GM18520 (cell line): ENCODE measurements around the gene ABCB10.
"Not testable (repeated sequence)": the region's sequence is repeated elsewhere in the genome, so short reads cannot be mapped to it uniquely, and the experiment has no call there.

Experiments
- ATAC-seq: cut with Tn5 transposase; IDR thresholded peaks from one replicate; pipeline ENCODE4 v1.9.1; 2021; ENCODE audit not compliant: unreplicated experiment

Gene ABCB10

DNA sequence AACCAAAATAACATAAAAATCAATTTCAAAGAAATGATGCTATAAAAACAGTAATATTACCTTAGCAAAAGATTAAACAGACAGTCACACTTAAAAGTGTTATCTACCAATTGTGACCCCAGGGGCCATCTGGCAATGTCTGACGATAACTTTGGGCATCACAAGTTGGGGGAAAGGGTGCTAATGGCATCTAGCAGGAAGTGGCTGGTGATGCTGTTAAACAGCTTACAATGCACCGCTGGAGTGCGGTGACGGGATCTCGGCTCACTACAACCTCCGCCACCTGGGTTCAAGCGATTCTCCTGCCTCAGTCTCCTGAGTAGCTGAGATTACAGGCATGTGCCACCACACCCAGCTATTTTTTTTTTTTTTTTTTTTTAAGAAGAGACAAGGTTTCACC, 78.0 kb downstream of the ABCB10 start:
- no peak for ATAC-seq

DNA sequence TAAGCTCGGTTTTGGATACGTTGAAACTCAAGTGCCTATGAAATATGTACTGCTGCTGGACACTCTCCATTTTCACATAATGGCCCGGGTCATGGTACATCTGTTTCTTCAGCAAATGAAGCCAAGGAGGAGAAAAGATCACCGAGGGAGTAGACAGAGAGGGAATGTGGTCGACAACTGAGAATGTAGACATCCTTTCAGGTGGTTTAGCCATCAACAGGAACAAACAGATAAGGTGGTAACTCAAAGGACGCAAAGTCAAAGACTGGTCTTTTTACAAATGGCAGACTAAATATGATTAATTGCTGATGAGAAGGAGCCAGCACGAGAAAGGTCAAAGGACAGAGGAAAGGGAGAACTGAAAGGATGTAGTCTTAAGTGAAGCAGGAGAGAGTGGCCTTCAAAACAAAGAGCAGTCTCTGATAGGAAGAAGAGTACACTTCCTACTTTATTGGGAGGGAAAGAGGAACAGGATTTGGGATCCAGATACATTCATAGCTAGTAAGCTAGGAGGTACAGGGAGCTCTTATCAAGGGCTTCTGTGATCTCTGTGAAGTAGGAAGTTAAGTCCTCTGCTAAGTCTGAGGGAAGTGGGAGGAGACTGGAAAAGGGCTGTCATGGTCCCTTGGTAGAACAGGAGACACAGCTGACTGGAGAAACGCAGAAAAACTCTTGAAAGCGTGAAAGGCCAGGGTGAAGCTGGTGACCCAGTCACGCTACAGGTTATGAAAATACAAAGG, 78.7 kb downstream of the ABCB10 start:
- no peak for ATAC-seq

- ATAC-seq: peak; percentile 66
Observed at GRCh38 chr1:229478852-229479251, 79.7 kb downstream of the ABCB10 start.

DNA sequence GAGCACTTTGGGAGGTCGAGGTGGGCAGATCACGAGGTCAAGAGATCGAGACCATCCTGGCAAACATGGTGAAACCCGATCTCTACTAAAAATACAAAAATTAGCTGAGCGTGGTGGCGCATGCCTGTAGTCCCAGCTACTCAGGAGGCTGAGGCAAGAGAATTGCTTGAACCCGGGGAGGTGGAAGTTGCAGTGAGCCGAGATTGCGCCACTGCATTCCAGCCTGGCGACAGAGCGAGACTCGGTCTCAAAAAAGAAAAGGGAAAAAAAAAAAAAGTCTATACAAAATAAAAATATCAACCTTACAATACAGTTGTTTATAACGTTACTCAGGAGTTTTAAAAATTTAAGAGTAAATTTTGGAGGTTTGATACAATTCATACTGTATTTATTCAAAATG, 82.6 kb downstream of the ABCB10 start:
- ATAC-seq: not testable (repeated sequence)

DNA sequence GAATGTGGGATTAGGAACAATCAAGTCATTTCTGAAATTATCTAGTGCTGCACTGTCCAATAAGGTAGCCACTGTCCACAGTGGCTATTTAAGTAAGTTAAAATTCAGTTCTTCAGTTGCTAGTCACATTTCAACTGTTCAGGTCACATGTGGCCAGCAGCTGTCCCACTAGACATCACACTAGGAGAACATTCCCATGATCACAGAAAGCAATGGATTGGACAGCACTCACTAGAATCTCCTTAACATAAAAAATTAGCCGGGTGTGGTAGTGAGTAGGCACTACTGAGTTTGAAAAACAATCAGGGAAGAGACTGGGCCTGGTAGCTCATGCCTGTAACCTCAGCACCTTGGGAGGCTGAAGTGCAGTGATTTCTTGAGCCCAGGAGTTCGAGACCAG, 84.0 kb downstream of the ABCB10 start:
- no peak for ATAC-seq

GRCh38 chr1:229471175-229471574, 87.3 kb downstream of the ABCB10 start:
- no peak for ATAC-seq

DNA sequence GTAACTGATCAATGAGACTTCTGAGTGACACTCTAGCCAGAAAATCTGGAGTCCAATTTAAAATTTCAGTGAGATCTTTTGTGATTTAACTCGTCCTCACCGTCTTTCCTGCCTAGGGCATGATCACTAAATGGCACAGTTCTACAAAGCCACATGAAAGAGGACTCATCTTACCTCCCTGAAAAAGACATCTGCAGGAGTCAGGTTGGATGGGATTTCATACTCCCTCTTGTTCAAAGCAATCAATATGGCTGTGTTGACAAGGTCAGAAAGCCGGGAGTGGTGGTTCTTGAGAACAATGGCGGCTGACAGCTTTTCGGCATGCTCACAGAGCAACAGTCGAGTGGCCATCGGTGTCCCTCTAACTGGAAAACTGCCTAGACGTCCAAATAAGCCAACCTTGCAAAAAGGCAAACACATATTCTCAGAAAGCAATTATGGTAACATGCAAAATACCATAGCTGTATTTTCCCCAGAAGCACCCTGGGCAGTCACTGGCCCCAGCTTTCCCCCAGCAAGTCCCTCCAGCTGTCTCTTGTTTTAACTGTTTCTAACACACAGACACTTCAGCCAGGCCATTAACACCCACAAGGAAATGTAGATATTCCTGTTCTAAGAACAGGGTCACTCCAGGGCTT, 88.0 kb downstream of the ABCB10 start:
- ATAC-seq: no peak

- ATAC-seq: no peak
Observed at GRCh38 chr1:229466887-229467286, 91.6 kb downstream of the ABCB10 start.
